Activated CD8-positive, alpha-beta memory T cell treated with anti-CD3 and anti-CD28 coated beads, Interleukin-2, amount 50 U/mL, for 24 hours (primary cell): ENCODE data around the gene CCBE1.
"Not testable (repeated sequence)": the region's sequence is repeated elsewhere in the genome, so short reads cannot be mapped to it uniquely, and the experiment has no call there.

ENCODE experiments used
- DNase-seq: peaks from one replicate; pipeline ENCODE4 v3.0.0-alpha.2; 2020; ENCODE audit errors: extremely low read depth

CCBE1 gene

DNA sequence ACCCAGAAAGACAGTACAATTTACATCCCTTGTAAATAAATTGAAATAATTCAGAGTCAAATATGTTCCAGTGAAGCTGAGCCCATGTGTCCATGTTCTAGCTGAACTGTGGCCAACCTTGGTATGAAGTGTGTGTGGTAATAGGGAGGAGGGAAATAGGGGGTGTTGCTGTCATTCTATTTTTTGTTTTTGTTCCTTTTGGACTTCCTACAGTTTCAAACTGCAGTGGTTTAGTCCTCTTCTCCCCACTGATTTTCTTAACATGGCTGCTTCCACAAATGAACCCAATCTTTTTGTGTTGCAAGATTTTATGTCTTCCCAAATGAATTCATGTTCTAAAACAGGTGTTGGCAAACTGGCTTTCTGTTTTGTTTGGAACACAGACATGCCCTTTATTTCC is 156.9 kb downstream of the CCBE1 start:
- no peak for DNase-seq

DNA sequence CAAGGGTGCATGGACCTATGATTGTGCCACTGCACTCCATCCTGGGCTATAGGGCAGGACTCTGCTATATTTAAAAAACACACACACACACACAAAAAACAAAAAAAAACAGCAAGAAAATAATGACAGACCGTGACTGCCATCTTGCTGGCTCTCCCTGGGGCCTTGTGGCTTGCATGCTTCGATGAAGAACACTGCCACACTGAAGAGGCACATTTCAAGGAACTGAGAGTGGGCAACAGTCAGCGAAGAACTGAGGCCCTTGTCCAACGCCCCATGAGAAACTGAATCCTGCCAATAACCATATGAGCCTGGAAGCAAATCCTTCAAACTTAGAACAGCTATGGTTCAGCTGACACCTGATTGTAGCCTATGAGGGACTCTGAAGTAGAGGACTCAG is 158.1 kb downstream of the CCBE1 start:
- no peak for DNase-seq

DNA sequence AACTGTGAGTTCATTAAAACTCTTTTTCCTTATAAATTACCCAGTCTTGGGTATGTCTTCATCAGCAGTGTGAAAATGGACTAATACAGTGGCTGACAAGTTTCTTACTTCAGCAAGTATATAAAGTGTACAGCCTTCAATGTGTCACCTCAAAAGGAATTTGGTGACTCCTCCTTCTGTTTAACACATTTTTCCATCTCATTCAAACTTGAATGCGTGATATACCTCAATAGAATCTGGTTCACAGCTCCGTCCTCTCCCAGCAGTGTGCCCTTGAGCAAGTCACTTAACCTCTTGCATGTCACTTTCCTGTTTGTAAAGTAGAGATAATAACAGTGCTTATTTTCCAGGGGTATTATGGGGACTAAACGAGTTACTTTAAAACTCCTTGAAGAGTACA is 159.6 kb downstream of the CCBE1 start:
- no peak for DNase-seq

DNA sequence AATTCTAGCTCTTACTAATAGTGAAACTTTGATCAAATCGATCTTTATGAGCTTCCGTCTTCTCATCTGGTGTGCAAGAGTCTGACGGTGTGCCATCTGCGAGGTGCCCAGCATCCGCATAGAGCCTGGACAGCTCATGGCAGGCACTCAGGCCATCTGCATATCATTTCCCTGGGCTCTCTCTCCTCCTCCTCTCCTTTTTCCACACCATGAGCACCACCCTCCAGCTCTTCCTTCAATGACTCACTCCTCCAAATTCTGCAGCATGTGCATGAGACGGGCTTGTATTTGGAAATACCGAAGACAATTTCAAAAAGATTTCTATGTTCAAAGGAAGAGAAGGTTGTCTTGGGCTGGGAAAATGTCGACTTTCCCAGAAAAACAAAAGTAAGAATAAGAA is 161.1 kb downstream of the CCBE1 start:
- no peak for DNase-seq

DNA sequence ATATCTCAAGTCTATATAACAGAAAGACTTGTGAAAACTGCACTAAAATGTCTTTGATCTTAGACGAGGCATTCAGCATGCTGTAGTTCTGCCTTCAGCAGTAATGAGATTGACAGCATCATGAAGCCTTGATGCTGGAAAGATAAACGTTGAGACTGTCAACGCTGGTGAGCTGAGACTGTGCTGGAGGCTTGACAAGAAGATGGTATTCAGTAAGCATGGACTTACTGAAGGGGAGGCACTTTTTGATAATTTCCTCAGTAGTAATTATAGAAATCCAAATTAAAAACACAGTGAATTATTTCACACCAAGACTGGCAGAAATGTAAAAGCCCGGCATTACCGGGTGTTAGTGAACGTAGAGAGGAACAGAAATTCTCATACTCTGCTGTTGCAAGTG is 162.2 kb downstream of the CCBE1 start:
- no peak for DNase-seq

DNA sequence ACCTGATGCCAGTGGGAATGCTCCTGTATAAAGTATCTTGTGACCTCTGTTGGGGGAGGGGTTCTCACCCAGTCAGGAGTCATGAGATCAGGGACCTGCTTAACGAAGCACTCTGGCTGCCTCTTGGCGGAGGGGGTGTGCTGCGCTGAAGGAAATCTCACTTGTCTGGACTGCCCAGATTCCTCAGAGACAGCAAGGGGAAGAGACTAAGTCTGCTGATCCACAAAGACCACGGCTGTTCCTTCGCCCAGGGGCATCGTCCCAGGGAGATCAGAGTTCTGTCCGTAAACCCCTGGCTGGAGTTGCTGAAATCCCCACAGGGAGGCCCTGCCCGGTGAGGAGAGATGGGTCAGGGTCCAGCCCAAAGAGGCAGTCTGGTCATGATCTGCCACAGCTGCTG is 168.4 kb downstream of the CCBE1 start:
- no peak for DNase-seq

DNA sequence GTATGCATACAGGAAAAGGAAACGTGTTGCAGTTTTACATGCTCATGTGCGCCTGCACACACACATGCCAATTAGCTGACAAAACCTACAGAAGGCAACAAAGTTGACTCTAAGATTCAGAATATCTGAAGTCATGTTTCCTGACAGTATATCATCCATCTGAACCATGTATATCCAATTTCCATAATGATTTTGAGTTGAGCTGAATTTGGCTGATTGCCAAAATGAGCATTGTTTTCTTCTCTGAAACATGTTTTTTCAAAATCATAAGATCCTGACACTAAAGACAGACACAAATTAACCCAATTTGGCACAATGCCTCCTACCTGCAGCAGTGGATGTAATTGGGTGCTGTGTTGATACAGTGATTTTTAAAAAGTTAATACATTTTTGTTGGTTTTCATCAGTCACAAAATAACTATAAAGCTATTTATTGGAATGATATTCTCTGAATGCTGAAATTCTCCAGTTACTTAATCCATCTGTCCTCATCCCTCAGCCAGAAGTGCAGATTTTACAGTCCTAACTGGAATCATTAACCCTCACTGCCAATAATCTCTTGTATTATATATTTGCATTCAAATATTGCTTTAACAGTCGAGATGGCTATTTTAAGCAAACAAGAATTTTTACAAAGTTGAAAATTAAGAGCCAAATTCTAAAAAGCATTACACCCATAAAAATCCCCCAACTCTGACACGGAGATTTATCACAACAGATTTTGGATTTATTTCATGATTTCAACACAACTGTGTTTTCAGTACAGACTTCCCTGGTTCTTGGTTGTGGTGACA is 176.5 kb downstream of the CCBE1 start:
- DNase-seq: no peak

DNA sequence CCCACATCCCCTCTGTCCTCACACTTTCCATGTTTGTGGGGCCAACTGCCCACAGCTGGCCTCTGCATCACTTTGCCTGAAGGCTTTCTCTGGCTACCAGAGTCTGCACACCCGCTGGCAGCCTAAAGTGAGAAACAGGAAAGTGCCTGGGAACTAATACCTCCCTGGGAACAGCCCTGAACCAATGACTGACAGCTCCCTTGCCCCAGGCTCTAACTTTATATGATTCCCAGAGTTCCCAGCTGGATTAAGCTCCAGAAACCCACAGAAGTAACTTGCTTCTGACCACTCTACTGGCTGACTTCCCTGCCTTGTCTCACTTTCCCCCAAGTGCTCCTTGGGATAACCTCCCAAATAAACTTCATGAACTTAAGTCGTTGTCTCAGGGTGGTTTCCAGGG is 178.5 kb downstream of the CCBE1 start:
- no peak for DNase-seq

DNA sequence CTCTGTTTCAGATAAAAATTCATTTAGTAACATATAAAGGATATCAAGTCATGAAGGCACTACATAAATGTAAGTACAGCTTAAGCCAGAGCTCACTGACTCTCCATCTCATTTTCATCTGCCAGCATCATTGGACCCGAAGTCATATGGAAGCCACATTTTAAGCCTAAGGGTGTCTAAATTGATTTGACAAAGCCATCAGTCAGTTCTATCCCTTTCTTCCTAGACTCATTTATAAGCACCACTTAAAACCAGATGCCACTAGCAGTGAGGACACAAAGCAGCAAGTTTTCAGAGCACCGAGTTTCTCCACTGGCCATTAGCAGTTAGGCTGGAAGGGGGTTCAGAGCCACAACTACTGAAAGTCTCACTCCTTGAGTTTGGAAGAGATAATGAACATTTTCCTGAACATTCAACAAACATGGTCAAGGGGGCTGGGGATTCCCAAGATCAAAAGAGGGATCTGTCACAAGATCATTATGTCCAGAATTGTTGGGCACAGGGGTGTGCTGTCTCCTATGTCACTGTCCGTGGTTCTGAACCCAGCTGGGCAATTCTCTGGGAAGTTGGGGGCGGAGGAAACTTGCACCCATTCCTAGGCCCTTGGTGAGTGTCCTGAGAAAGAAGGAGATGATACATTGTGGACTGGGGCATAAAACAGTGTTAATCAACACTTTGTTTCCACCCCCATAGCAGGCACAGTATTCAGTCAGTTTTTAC is 179.6 kb downstream of the CCBE1 start:
- no peak for DNase-seq

DNA sequence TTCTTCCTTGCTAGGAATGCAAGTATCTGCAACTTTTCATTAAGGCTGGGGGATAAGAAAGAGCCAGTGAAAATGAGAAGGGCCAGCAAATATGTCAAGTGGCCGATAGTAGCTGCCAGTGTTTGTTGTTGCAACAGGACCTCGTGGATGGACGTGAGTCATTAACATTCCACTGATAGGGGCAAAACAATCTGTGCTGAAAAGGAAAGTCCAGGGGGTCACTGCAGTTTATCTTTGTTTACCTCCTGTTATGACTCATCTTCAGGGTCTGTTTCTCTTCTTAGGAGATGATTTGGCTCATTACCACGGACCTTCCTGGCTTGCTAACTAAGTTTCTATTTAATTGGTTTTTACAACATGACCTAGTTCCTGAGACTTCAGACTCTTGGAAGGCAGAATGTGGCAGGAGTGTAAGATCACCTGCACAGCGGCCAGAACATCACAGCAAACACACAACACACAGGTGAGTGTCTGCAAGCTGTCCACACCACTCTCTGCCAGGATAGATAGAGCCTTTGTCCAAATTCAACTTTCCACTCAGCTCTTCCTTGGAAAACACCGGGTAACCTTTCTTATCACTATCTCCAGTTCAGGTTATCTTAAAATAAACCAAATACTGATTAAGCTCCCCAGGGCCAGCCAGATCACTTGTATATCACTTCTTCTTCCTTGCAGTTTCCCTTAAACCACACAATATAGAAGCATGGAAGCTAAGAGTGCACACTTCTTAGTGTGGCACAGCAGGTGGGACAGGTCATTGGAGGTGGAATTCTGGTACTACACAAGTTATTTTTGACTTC is 180.7 kb downstream of the CCBE1 start:
- DNase-seq: no peak

DNA sequence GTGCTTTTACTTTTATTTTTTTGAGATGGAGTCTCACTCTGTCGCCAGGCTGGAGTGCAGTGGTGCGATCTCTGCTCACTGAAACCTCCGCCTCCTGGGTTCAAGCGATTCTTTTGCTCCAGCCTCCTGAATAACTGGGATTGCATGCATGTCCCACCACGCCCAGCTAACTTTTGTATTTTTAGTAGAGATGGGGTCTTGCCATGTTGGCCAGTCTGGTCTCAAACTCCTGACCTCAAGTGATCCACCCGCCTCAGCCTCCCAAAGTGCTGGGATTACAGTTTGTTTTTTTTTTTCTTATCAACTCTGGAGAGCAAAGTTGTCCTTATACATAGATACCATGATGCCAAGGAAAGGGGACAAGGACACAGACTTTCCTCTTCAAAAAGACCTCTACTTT is 181.3 kb downstream of the CCBE1 start:
- not testable (repeated sequence) for DNase-seq

DNA sequence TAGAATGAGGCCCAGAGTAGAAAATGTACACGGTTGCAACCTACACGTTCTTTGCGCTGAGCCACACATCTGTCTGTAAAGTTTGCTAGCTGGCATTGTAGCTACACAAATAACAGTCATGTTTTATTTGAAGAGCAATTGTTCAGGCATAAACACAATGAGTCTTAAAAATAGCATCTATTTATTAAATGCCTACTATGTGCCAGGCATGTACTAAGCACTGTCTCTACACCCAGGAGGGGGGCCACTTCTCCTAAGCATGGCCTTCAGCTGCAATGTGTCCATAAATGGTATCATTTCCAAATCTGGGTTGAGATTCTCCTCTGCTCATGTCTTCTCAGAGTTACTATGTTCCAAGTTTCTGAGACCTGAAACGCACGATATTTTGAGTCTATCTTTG is 182.1 kb downstream of the CCBE1 start:
- no peak for DNase-seq

DNA sequence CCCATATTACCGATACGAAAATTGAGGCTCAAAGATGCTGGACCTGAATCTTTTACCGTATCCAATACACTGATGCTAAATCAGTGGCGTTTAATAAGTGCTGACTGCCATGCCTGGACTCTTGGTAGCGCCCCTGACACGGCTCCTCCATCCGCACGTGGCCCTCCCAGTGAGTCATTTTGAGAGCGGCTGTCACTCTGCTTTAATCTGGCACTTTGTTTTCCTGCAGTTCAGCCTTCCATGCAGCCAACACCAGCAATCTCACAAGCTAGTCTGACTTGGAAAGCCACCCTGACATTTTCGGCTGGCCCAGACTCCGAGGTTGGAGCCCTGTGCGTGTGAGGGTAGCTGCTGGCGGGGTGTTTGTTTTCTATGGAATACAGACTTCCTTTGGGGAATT is 183.0 kb downstream of the CCBE1 start:
- no peak for DNase-seq

DNA sequence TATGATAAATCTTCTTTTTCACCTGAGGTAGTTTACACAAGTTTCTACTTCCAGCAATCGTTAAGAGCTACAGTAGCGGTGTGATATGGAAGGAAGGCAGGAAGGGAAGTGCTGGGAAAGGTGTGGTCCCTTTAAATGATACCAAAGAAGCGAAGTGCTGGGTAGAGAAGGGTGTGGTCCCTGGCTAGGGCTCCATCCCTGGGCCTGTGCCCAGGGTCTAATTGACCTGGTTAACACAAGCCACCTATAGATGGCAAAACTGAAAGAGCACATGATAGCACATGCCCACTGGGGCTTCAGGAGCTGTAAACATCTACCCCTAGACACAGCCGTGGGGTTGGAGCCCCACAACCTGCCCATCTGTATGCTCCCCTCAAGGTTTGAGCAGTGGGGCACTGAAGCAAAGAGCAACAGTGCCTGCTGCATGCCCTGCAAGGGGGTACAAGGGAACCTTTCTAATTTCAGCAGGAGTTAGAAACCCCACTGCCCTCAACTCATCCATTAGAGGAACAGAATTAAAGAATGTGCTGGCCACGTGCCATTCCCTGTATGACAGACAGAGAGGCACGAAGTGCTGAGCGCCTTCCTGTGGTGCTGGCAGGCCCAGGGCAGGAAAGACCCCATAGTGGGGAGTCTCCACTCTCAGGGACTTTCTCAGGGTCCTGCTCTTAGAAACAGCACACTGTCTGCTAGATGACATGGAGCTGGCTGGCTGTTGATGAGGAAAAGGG is 185.0 kb downstream of the CCBE1 start:
- no peak for DNase-seq

DNA sequence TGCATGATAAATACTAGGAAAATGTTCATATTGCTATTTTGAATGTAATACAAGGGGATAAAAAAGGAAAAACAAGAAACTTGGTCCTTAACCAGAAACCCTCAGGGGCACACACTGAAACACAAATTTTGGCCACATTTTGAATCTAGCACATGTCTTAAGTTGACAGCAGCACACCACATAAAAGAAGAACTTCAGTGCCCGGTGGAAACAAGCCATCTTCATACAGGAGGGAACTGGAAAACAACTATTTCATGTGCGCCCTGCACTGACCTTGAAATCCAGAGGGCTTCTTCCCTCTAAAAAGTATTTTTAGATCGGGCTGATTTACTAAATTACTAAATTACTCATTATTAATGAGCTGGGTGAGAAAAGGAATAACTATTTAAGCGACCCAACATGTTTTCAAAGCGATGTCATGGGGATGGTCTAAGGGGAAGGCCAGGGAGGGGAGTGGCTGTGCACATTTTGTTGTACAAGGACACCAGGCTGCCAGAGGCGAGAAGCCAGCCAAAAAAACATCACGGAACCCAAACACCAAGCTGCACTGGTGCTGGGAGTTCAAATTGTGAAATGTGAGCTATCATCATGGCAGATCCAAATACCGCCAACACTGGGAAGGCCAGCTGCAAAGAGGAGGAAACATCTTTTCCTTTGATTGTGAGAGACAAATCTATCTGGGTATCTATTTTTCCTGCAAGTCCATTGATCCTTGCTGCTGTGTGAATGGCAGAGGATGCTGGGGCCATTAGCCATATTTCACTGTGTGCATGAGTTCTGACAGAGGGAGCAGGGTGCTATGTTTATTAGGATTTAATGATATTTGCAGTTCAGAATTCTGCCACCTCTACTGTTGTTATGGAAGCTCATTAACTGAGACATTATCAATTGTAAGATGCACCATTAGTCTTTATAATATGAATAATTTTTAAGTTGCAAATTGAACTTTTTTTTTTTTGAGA is 187.5 kb downstream of the CCBE1 start:
- DNase-seq: no peak

DNA sequence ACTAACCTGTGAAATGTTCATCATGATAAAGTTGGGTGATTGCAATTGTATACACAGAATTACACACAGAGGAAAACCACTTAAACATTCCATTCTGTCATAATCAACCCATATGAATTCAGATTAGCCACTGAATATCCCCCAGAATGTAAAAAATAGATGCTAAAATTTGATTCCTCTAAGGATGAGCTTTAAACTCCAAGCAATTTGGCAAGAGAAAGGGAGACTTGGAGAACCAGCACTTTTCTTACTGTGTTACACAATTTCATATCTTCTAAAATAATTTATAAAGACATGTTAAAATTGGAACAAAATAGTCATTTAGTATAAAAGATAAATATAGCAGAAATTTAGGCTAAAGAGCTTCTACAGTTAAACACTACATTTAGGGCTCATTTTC is 191.9 kb downstream of the CCBE1 start:
- no peak for DNase-seq

DNA sequence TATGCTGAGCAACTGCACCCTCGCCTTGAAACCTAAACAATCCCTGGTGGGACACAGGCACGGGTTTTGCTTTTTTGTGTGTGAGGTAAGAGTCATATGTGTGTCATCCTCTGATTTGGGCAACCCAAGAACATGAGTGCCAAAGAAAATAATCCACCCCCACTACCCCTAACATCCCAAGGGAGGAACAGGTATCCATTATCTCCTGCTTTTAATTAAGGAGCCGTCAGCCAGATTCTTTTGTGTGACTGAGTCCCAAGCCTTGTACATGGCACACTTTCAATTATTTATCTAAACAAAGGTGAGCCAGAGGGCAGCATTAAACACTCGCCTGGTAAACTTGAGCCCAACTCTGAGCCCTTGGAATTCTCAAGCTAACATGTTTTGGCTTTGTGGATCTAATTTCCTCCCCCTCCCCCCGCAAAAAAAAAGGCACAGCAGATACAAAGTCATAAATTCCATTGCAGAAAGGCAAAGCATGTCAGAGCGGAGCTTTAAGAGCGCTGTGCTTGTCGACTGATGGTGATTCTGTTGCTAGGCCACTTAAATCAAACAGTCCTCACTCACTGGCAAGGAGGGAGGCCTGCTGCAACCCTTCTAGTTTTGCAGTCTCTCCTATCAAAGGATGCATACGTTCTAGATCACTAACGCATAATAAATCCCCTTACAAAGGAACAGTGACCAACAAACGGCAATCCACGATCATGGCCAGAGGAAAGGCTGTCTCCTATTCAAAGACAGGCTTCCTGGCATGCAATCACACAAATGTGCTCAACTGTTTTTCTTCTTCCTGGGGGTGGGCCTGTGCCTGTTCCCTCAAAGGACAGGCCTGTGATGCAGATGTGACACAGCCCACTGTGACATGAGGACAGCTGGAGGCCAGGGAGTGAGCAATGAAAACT is 194.7 kb downstream of the CCBE1 start:
- no peak for DNase-seq

DNA sequence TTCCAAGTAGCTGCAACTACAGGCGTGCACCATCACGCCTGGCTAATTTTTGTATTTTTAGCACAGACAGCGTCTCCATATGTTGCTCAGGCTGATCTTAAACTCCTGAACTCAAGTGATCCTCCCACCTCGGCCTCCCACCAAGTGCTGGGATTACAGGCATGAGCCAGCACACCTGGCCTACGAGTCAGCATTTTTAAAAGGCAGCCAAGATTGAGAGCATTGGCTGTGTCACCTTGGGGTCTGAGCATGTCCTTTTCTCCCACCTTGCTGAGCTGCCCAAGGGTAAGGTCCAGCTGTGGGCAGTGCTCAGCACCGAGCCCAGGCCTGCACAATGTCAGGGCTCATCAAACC is 195.3 kb downstream of the CCBE1 start:
- no peak for DNase-seq

DNA sequence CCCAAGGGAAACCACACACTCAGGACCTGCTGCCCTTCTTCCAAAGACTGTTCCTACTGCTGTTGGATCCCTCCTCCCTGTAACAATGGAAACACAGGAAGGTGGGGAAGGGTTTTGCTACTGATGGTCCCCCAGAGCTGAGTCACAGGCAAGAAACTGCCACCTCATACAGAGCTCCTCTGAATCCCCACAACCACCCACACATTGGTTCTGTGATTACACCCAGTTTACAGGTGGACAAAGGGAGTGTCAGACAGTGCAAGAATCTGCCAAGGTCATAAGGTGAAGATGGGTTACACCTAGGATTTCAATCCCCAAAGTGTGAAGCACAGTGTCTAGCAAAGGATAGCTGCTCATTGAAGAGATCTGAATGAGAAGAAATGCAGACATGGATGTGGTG is 196.5 kb downstream of the CCBE1 start:
- DNase-seq: no peak

DNA sequence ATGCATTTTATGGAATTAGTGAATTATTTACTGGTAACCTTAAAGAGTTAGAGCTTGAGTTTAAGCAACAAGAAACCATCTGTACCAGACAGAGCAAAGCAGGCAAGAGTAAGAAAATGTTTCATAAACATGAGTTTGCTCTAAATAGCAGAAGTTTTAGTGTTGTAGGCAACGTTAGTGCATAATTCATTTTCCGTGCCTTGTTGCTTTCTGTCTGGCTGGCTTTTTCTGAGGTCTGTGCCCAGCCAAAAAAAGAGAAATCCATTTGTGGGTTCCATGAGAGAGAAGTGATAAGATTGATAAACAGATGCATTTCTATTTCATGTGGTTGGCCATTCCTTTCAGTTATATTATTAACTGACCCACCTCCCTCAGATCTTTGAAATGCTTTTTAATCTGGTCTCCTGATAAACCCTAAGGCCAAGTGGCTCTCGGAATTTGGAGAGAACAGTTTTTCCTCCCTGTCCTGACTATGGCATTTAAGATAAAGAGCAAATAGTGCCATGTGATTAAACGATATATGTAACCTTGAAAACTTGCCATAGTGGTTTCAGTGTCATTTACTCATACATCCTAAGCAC is 198.6 kb downstream of the CCBE1 start:
- DNase-seq: no peak
